M059J (cell line): ENCODE data around the gene GRAP2. TPM values are rescaled to one million over a fixed set of nuclear protein-coding genes. Genes with fewer than 3 reads are reported as not detected.
A peak's percentile ranks its signal among the peaks of the same experiment; 100 is the strongest.
"Not testable (repeated sequence)": the region's sequence is repeated elsewhere in the genome, so short reads cannot be mapped to it uniquely, and the experiment has no call there.

Experiments
- DNase-seq: peaks from one replicate; pipeline ENCODE4 v3.0.0-alpha.2; 2012; ENCODE audit warnings: low read depth
- total RNA-seq: library from RNA; depleted of rRNA; stranded (reverse); fragments of >200 nt; shearing (Covaris generic); gene quantifications from 2 replicates; pipeline ENCODE4 v1.2.3, GENCODE V29; 2014

Gene GRAP2
- total RNA-seq, 1 experiment from 2014 or later: 0.15 TPM

- DNase-seq: no peak
Measured at GRCh38 chr22:39943953-39944872, 43.3 kb downstream of the GRAP2 start.

GRCh38 chr22:39946126-39946502, 45.2 kb downstream of the GRAP2 start:
- no peak for DNase-seq

- no peak for DNase-seq
Measured at GRCh38 chr22:39946503-39947219, 45.8 kb downstream of the GRAP2 start.

GRCh38 chr22:39947220-39948216, 46.6 kb downstream of the GRAP2 start:
- no peak for DNase-seq

- DNase-seq: no peak
Measured at GRCh38 chr22:39949964-39950737, 49.3 kb downstream of the GRAP2 start.

GRCh38 chr22:39951603-39952293, 50.9 kb downstream of the GRAP2 start:
- DNase-seq: not testable (repeated sequence)

- DNase-seq: no peak
Measured at GRCh38 chr22:39952347-39952746, 51.5 kb downstream of the GRAP2 start.

- DNase-seq: no peak
Measured at GRCh38 chr22:39953101-39953500, 52.2 kb downstream of the GRAP2 start.

- peak; percentile 87 for DNase-seq
Measured at GRCh38 chr22:39954584-39955055, 53.7 kb downstream of the GRAP2 start.

GRCh38 chr22:39955675-39956074, 54.8 kb downstream of the GRAP2 start:
- no peak for DNase-seq

- peak; percentile 28 for DNase-seq
Measured at GRCh38 chr22:39956932-39957664, 56.2 kb downstream of the GRAP2 start.

- no peak for DNase-seq
Measured at GRCh38 chr22:39958009-39958711, 57.3 kb downstream of the GRAP2 start.

- DNase-seq: no peak
Measured at GRCh38 chr22:39958949-39959639, 58.2 kb downstream of the GRAP2 start.

- peak; percentile 71 for DNase-seq
Measured at GRCh38 chr22:39959640-39960447, 59.0 kb downstream of the GRAP2 start, which contains the start of gene TMA7B. TMA7B (plus strand) TSS chr22:39960397; CDS start chr22:39964375, 3,978 bp downstream.

GRCh38 chr22:39960791-39961746, 60.2 kb downstream of the GRAP2 start:
- peak; percentile 94 for DNase-seq

- no peak for DNase-seq
Measured at GRCh38 chr22:39962071-39962470, 61.2 kb downstream of the GRAP2 start.
